HL-60 (cell line): ENCODE results near the gene BABAM1.

ENCODE experiments used
- CTCF ChIP-seq: IDR thresholded peaks from one replicate; pipeline ENCODE4 v1.5.1; 2011; ENCODE audit warnings: low read length, control low read depth, inconsistent platforms; ENCODE audit not compliant: insufficient read depth
- POLR2AphosphoS5 ChIP-seq: IDR thresholded peaks from 2 replicates; pipeline ENCODE4 v1.6.1; 2012; ENCODE audit warnings: low read depth

GRCh38 chr19:17246681-17247425, 20.4 kb upstream of the BABAM1 start:
- TF ChIP-seq CTCF: no peak
- TF ChIP-seq POLR2AphosphoS5: no peak
